Measurements from ENCODE around the gene ZC3H6. TPM values are rescaled to one million over a fixed set of nuclear protein-coding genes. Genes with fewer than 3 reads are reported as not detected.

Gene ZC3H6
- total and polyA plus RNA-seq, 2 donors (not counting 1 experiment from before 2014, with no cell fraction given): 1.7 to 6.6 TPM

GRCh38 chr2:112253261-112253815, 22.1 kb upstream of the ZC3H6 start:
- no peaks in the 10 kb centered on the region for H3K9me3 ChIP-seq (ENCODE audit: control insufficient read depth, insufficient read depth, low read depth, low read length)
- no peak overlapping the region for H3K9ac ChIP-seq (ENCODE audit: insufficient read depth, low read length)
- H3K27me3 ChIP-seq (ENCODE audit: control insufficient read depth, insufficient read depth, low read length): no peaks in the 10 kb centered on the region
- no peak overlapping the region for H3K4me3 ChIP-seq (replicated peaks in 1 of 4; ENCODE audit: control extremely low read depth in 1 of 4, insufficient read depth in 1 of 4, low read depth in 3 of 4, low read length in 4 of 4)
- H3K4me2 ChIP-seq (ENCODE audit: extremely low read depth, insufficient read depth, low read length): no peak overlapping the region
- H3K27ac ChIP-seq (ENCODE audit: insufficient read depth, low read length): no peak overlapping the region
- DNase-seq (ENCODE audit: low read depth in 2 of 2): peak; percentile 8 to 25
- no peaks in the 10 kb centered on the region for H3K36me3 ChIP-seq (ENCODE audit: control insufficient read depth, insufficient read depth, low read length)
- TF ChIP-seq EZH2 (IDR thresholded peaks at IDR 0.05; ENCODE audit: low read length, missing control alignments): no peak
- TF ChIP-seq, protein P1, sequence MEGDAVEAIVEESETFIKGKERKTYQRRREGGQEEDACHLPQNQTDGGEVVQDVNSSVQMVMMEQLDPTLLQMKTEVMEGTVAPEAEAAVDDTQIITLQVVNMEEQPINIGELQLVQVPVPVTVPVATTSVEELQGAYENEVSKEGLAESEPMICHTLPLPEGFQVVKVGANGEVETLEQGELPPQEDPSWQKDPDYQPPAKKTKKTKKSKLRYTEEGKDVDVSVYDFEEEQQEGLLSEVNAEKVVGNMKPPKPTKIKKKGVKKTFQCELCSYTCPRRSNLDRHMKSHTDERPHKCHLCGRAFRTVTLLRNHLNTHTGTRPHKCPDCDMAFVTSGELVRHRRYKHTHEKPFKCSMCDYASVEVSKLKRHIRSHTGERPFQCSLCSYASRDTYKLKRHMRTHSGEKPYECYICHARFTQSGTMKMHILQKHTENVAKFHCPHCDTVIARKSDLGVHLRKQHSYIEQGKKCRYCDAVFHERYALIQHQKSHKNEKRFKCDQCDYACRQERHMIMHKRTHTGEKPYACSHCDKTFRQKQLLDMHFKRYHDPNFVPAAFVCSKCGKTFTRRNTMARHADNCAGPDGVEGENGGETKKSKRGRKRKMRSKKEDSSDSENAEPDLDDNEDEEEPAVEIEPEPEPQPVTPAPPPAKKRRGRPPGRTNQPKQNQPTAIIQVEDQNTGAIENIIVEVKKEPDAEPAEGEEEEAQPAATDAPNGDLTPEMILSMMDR (conservative IDR thresholded peaks at IDR 0.05 in 1 of 2, IDR thresholded peaks at IDR 0.05 in 1 of 2; ENCODE audit: low read depth in 1 of 2, low read length in 2 of 2): no peak
- H3K79me2 ChIP-seq (ENCODE audit: control insufficient read depth, insufficient read depth, low read length): no peaks in the 10 kb centered on the region
- no peaks in the 10 kb centered on the region for H4K20me1 ChIP-seq (ENCODE audit: control insufficient read depth, extremely low read depth, insufficient read depth, low read length)
- H3K4me1 ChIP-seq (ENCODE audit: control insufficient read depth, extremely low read depth, insufficient read depth, low read length): no peaks in the 10 kb centered on the region
- no peak overlapping the region for H2AFZ ChIP-seq (ENCODE audit: low read length)

GRCh38 chr2:112254466-112255240, 20.7 kb upstream of the ZC3H6 start, which contains the start of gene ZC3H8:
Gene ZC3H8 (minus strand): TSS chr2:112255042. CDS start chr2:112254981, 61 bp downstream.
- H3K9ac ChIP-seq (ENCODE audit: insufficient read depth, low read length): peak within 1 kb of the TSS; percentile 67
- peak within 1 kb of the TSS; percentile 53 to 86 (median 82) for H3K4me3 ChIP-seq (replicated peaks in 1 of 4; ENCODE audit: control extremely low read depth in 1 of 4, insufficient read depth in 1 of 4, low read depth in 3 of 4, low read length in 4 of 4)
- no peaks in the 10 kb centered on the region for H3K27me3 ChIP-seq (ENCODE audit: control insufficient read depth, insufficient read depth, low read length)
- no peaks in the 10 kb centered on the region for H4K20me1 ChIP-seq (ENCODE audit: control insufficient read depth, extremely low read depth, insufficient read depth, low read length)
- TF ChIP-seq, protein P1 (conservative IDR thresholded peaks at IDR 0.05 in 1 of 2, IDR thresholded peaks at IDR 0.05 in 1 of 2; ENCODE audit: low read depth in 1 of 2, low read length in 2 of 2): no peak
- TF ChIP-seq EZH2 (IDR thresholded peaks at IDR 0.05; ENCODE audit: low read length, missing control alignments): no peak
- H3K36me3 ChIP-seq (ENCODE audit: control insufficient read depth, insufficient read depth, low read length): no peaks in the 10 kb centered on the region
- H3K9me3 ChIP-seq (ENCODE audit: control insufficient read depth, insufficient read depth, low read depth, low read length): no peaks in the 10 kb centered on the region
- peak within 1 kb of the TSS; percentile 98 for H3K4me2 ChIP-seq (ENCODE audit: extremely low read depth, insufficient read depth, low read length)
- peak within 1 kb of the TSS; percentile 87 for H2AFZ ChIP-seq (ENCODE audit: low read length)
- no peaks in the 10 kb centered on the region for H3K79me2 ChIP-seq (ENCODE audit: control insufficient read depth, insufficient read depth, low read length)
- H3K27ac ChIP-seq (ENCODE audit: insufficient read depth, low read length): peak within 1 kb of the TSS; percentile 43
- DNase-seq (ENCODE audit: low read depth in 2 of 2): peak; percentile 70 to 81
- H3K4me1 ChIP-seq (ENCODE audit: control insufficient read depth, extremely low read depth, insufficient read depth, low read length): peaks cover 4% of the 10 kb centered on the region

- no peak for TF ChIP-seq EZH2 (IDR thresholded peaks at IDR 0.05; ENCODE audit: low read length, missing control alignments)
- TF ChIP-seq, protein P1 (conservative IDR thresholded peaks at IDR 0.05 in 1 of 2, IDR thresholded peaks at IDR 0.05 in 1 of 2; ENCODE audit: low read depth in 1 of 2, low read length in 2 of 2): no peak
- Histone ChIP-seq H3K9ac (ENCODE audit: insufficient read depth, low read length) (no peak overlapping the region), H3K27me3 (ENCODE audit: control insufficient read depth, insufficient read depth, low read length) (no peaks in the 10 kb centered on the region), H2AFZ (ENCODE audit: low read length) (no peak overlapping the region), H3K79me2 (ENCODE audit: control insufficient read depth, insufficient read depth, low read length) (no peaks in the 10 kb centered on the region), H3K27ac (ENCODE audit: insufficient read depth, low read length) (no peak overlapping the region), H3K4me3 (replicated peaks in 1 of 4; ENCODE audit: control extremely low read depth in 1 of 4, insufficient read depth in 1 of 4, low read depth in 3 of 4, low read length in 4 of 4) (no peak overlapping the region), H3K4me1 (ENCODE audit: control insufficient read depth, extremely low read depth, insufficient read depth, low read length) (peaks cover 5% of the 10 kb centered on the region), H3K9me3 (ENCODE audit: control insufficient read depth, insufficient read depth, low read depth, low read length) (no peaks in the 10 kb centered on the region), H3K36me3 (ENCODE audit: control insufficient read depth, insufficient read depth, low read length) (no peaks in the 10 kb centered on the region), H4K20me1 (ENCODE audit: control insufficient read depth, extremely low read depth, insufficient read depth, low read length) (no peaks in the 10 kb centered on the region), H3K4me2 (ENCODE audit: extremely low read depth, insufficient read depth, low read length) (no peak overlapping the region)
- DNase-seq (ENCODE audit: low read depth in 2 of 2): no peak
Measured at GRCh38 chr2:112255875-112256274, 19.5 kb upstream of the ZC3H6 start.

All from fibroblast of lung (primary cell).